Measurements from ENCODE around the gene ZNF365.

ZNF365 gene

GRCh38 chr10:62373995-62374861, at the start of gene ZNF365:
TSS of gene ZNF365 (plus strand) at chr10:62374369. CDS start at chr10:62376194, 1,825 bp downstream.
- DNase-seq (ENCODE audit: low spot score in 2 of 2) (peak; percentile 17 to 27), ATAC-seq (replicated peaks; ENCODE audit: extremely low read depth, poor library complexity, severe bottlenecking) (peak; percentile 72)
- peak within 1 kb of the TSS; percentile 22 for H3K27ac Mint-ChIP-seq (ENCODE audit: low read depth)
- peak within 1 kb of the TSS; percentile 81 for H3K4me3 Mint-ChIP-seq
- H3K4me1 Mint-ChIP-seq: peaks cover 19% of the 10 kb centered on the region
- H3K36me3 Mint-ChIP-seq (ENCODE audit: insufficient read depth): peaks cover 8% of the 10 kb centered on the region
- H3K9me3 Mint-ChIP-seq: no peaks in the 10 kb centered on the region
- H3K27me3 Mint-ChIP-seq: no peaks in the 10 kb centered on the region

DNA sequence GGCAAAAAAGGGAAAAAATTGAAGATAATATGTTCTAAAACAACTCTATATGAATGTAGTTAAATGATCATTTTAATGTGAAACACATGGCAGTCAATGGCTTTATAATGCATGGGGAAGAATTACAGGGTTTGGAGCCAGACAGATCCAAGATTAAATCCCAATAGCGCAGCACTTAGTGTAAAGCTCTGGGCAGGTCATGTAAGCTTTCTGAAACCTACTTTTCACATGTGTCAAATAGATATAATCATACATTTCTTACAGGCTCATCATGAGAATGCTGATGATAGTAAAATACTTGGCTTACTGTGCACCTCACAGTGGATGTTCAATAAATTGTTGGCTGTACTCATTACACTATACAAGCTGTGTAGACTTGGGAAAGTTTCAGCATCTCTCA, 48.0 kb upstream of the ZNF365 start:
- ATAC-seq (replicated peaks; ENCODE audit: extremely low read depth, poor library complexity, severe bottlenecking): no peak
- Mint-ChIP-seq H3K4me1 (no peaks in the 10 kb centered on the region), H3K4me3 (no peak overlapping the region)

DNA sequence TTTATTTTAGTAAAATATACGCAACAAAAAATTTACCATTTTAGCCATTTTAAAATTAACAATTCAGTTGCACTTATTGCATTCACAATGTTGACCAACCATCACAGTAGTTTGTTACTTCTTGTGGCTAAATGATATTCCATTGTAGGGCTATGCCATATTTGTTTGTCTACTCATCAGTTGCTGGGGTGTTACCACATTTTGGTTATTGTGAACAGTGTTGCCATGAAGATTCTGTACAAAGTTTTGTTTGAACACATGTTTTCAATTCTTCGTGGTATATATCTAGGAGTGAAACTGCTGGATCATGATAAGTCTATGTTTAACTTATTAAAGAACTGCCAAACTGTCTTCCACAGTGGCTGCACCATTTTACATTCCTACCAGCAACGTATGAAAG, 46.3 kb upstream of the ZNF365 start:
- H3K9me3 Mint-ChIP-seq: peaks cover 6% of the 10 kb centered on the region
- no peak overlapping the region for H3K27ac Mint-ChIP-seq (ENCODE audit: low read depth)
- ATAC-seq (replicated peaks; ENCODE audit: extremely low read depth, poor library complexity, severe bottlenecking) (no peak), DNase-seq (ENCODE audit: low spot score in 2 of 2) (no peak)
- H3K4me1 Mint-ChIP-seq: no peaks in the 10 kb centered on the region
- H3K36me3 Mint-ChIP-seq (ENCODE audit: insufficient read depth): no peaks in the 10 kb centered on the region
- H3K27me3 Mint-ChIP-seq: peaks cover 8% of the 10 kb centered on the region
- no peak overlapping the region for H3K4me3 Mint-ChIP-seq

More for the DNA sequence above, 48.0 kb upstream of the ZNF365 start:
- Mint-ChIP-seq H3K27ac (ENCODE audit: low read depth) (no peak overlapping the region), H3K9me3 (no peaks in the 10 kb centered on the region), H3K36me3 (ENCODE audit: insufficient read depth) (no peaks in the 10 kb centered on the region), H3K27me3 (peaks cover 13% of the 10 kb centered on the region)
- DNase-seq (ENCODE audit: low spot score in 2 of 2): no peak

DNA sequence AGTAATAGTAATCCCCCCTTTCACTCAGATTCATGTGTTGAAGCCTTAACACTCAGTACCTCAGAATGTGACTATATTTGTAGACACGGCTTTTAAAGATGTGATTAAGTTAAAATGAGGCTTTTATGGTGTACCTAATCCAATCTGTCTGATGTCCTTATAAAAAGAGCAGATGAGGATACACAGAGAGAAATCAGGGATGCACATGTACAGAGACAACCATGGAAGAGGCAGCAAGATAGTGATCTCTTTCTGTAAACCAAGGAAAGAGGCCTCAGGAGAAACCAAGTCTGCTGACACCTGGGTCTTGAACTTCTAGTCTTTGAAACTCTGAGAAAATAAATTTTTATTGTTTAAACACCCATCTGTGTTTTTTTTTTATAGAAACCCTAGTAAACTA, 44.0 kb upstream of the ZNF365 start:
- Mint-ChIP-seq H3K27ac (ENCODE audit: low read depth) (no peak overlapping the region), H3K27me3 (peaks cover 17% of the 10 kb centered on the region), H3K36me3 (ENCODE audit: insufficient read depth) (no peaks in the 10 kb centered on the region), H3K4me1 (peaks cover 1% of the 10 kb centered on the region), H3K9me3 (peaks cover 6% of the 10 kb centered on the region), H3K4me3 (no peak overlapping the region)
- ATAC-seq (replicated peaks; ENCODE audit: extremely low read depth, poor library complexity, severe bottlenecking) (no peak), DNase-seq (ENCODE audit: low spot score in 2 of 2) (no peak)

DNA sequence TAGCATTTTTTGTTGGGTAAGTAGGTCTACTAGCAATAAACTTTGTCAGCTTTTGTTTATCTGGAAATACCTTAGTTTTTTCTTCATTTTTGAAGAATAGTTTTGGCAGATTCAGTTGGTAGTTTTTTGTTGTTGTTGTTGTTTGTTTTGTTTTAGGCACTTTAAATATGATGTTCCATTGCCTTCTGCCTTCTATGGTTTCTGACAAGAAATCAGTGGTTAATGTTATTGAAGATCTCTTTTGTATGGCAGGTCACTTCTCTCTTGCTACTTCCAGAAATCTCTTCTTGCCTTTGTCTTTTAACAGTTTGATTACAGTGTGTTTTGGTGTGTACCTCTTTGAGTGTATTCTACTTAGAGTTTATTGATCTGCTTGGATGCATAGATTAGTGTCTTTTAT, 41.8 kb upstream of the ZNF365 start:
- H3K36me3 Mint-ChIP-seq (ENCODE audit: insufficient read depth): no peaks in the 10 kb centered on the region
- no peak for ATAC-seq (replicated peaks; ENCODE audit: extremely low read depth, poor library complexity, severe bottlenecking)

GRCh38 chr10:62333135-62333889, 40.9 kb upstream of the ZNF365 start:
- DNase-seq (ENCODE audit: low spot score in 2 of 2) (no peak), ATAC-seq (replicated peaks; ENCODE audit: extremely low read depth, poor library complexity, severe bottlenecking) (no peak)
- H3K9me3 Mint-ChIP-seq: peaks cover 6% of the 10 kb centered on the region
- H3K27me3 Mint-ChIP-seq: peaks cover 17% of the 10 kb centered on the region
- no peaks in the 10 kb centered on the region for H3K36me3 Mint-ChIP-seq (ENCODE audit: insufficient read depth)
- no peak overlapping the region for H3K4me3 Mint-ChIP-seq
- no peak overlapping the region for H3K27ac Mint-ChIP-seq (ENCODE audit: low read depth)
- H3K4me1 Mint-ChIP-seq: peaks cover 5% of the 10 kb centered on the region

More for the DNA sequence above, 41.8 kb upstream of the ZNF365 start:
- Mint-ChIP-seq H3K4me1 (peaks cover 5% of the 10 kb centered on the region), H3K4me3 (no peak overlapping the region), H3K27me3 (peaks cover 17% of the 10 kb centered on the region), H3K27ac (ENCODE audit: low read depth) (no peak overlapping the region), H3K9me3 (peaks cover 6% of the 10 kb centered on the region)
- no peak for DNase-seq (ENCODE audit: low spot score in 2 of 2)

DNA sequence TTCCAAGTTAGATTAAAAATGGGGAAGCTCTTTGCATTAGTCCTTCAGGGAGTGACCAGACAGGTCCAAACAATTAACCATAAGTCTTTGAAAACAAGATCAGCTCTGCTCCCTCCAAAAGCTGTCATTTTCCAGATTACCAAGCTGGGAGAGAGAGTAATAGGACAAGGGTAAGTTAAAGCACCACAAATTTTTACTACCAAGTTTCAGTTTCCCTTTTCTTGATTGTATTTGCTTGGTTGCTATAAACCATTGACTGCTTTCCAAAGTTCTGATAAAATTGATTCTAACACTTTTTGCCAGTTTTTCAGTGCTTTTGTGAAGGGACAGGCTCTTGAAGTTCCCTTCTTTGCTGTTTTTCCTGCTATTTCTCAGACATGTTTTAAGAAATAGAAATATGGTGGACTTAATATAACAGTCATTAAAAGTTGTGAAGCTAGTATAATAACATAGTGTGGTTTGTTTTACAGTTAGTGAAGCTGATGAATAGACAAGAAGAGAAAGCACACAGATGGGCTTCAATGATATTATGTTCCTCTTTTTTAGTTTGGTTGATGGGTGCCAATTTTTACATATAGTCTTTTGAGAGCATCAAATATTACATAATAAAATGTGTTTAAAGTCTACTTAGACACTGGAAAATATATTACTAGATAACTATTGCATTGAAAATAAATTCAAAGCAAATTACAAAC, 40.0 kb upstream of the ZNF365 start:
- no peak overlapping the region for H3K4me3 Mint-ChIP-seq

DNA sequence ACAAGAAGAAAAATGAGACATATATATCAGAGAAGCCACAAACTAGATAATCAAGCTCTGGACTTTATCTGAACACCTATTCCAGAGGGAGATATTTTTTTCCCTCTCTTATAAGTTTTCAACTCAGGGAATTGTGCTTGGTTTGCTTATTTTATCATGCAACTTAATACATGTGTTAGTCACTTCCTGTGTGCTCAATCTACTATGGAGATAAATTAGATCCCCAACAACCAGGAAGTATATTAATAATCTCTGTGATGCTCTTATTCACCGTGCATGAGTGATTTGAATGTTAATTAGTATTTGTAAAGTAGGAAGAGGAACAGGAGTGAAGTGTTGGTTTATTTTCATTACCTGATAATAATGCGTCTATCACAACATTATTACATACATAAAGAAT, 38.8 kb upstream of the ZNF365 start:
- peaks cover 17% of the 10 kb centered on the region for H3K27me3 Mint-ChIP-seq
- peaks cover 9% of the 10 kb centered on the region for H3K9me3 Mint-ChIP-seq
- no peak for DNase-seq (ENCODE audit: low spot score in 2 of 2)
- peaks cover 5% of the 10 kb centered on the region for H3K4me1 Mint-ChIP-seq
- no peaks in the 10 kb centered on the region for H3K36me3 Mint-ChIP-seq (ENCODE audit: insufficient read depth)
- H3K4me3 Mint-ChIP-seq: no peak overlapping the region
- ATAC-seq (replicated peaks; ENCODE audit: extremely low read depth, poor library complexity, severe bottlenecking): no peak
- no peak overlapping the region for H3K27ac Mint-ChIP-seq (ENCODE audit: low read depth)

More for the DNA sequence above, 40.0 kb upstream of the ZNF365 start:
- peaks cover 6% of the 10 kb centered on the region for H3K9me3 Mint-ChIP-seq
- DNase-seq (ENCODE audit: low spot score in 2 of 2) (no peak), ATAC-seq (replicated peaks; ENCODE audit: extremely low read depth, poor library complexity, severe bottlenecking) (no peak)
- H3K27me3 Mint-ChIP-seq: peaks cover 17% of the 10 kb centered on the region
- no peaks in the 10 kb centered on the region for H3K36me3 Mint-ChIP-seq (ENCODE audit: insufficient read depth)
- H3K4me1 Mint-ChIP-seq: peaks cover 5% of the 10 kb centered on the region
- no peak overlapping the region for H3K27ac Mint-ChIP-seq (ENCODE audit: low read depth)

DNA sequence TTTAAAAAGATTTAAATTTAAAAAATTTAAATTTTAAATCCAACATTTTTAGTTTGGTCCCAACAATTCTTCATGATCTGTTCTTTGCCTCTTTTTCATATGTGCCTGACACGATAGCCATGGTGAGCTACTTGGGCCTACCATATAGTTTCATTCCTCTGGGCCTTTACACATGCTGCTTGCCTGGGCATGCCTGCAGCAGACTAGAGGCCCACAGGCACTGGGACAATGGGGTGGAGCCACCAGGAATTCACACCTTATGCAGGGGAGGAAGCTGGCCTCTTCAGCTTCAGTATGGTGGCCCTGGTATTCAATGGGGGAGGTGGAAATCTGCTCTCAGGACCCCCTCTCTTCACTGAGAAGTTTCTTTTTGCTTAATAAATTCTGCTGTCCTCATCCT, 37.8 kb upstream of the ZNF365 start:
- DNase-seq (ENCODE audit: low spot score in 2 of 2) (no peak), ATAC-seq (replicated peaks; ENCODE audit: extremely low read depth, poor library complexity, severe bottlenecking) (no peak)
- H3K4me1 Mint-ChIP-seq: peaks cover 5% of the 10 kb centered on the region
- no peaks in the 10 kb centered on the region for H3K36me3 Mint-ChIP-seq (ENCODE audit: insufficient read depth)
- H3K27ac Mint-ChIP-seq (ENCODE audit: low read depth): no peak overlapping the region
- peaks cover 17% of the 10 kb centered on the region for H3K27me3 Mint-ChIP-seq
- peaks cover 12% of the 10 kb centered on the region for H3K9me3 Mint-ChIP-seq
- H3K4me3 Mint-ChIP-seq: no peak overlapping the region

DNA sequence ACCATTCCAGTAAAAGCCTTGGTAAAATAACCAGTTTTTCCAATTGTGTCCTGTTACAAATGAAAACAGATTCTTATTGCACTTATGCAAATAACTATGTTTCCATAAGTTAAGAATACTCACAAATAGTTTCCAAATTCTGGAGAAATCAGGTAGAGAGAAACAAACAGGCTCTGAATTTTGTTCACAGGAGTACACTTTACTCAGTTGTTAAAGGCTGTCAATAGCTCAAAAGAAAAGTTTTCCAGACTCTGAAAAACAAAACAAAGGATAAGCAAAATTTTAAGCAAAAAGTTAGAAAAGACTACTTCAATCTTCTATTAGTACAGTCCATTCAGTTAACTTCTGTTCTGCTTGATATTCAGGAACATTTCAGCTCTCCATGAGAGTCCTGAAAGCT, 32.8 kb upstream of the ZNF365 start:
- peaks cover 18% of the 10 kb centered on the region for H3K9me3 Mint-ChIP-seq
- no peak for DNase-seq (ENCODE audit: low spot score in 2 of 2)
- peaks cover 9% of the 10 kb centered on the region for H3K27me3 Mint-ChIP-seq
- no peak overlapping the region for H3K4me3 Mint-ChIP-seq
- no peak for ATAC-seq (replicated peaks; ENCODE audit: extremely low read depth, poor library complexity, severe bottlenecking)
- H3K36me3 Mint-ChIP-seq (ENCODE audit: insufficient read depth): no peaks in the 10 kb centered on the region
- no peaks in the 10 kb centered on the region for H3K4me1 Mint-ChIP-seq
- no peak overlapping the region for H3K27ac Mint-ChIP-seq (ENCODE audit: low read depth)

DNA sequence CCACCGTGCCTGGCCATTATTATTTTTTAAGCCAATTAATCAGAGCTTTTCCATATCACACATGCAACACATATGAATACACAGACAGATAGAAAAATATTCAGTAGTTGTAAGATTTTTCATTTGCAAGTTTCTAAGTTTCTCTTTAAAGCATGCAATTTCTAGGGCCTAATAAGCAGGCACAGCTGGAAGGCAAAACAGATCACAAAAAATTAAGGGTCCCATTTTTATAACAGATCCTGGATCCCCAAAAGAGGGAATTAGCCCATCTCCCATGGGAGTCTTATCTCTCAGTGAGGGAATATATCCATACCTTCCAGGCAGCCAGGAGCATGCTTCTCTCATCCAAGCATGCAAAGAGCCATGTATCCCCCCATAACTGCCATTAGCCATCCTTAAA, 31.2 kb upstream of the ZNF365 start:
- Mint-ChIP-seq H3K27me3 (peaks cover 9% of the 10 kb centered on the region), H3K4me1 (no peaks in the 10 kb centered on the region), H3K27ac (ENCODE audit: low read depth) (no peak overlapping the region), H3K36me3 (ENCODE audit: insufficient read depth) (no peaks in the 10 kb centered on the region), H3K4me3 (no peak overlapping the region), H3K9me3 (peaks cover 30% of the 10 kb centered on the region)
- ATAC-seq (replicated peaks; ENCODE audit: extremely low read depth, poor library complexity, severe bottlenecking) (no peak), DNase-seq (ENCODE audit: low spot score in 2 of 2) (no peak)

- peaks cover 9% of the 10 kb centered on the region for H3K27me3 Mint-ChIP-seq
- no peaks in the 10 kb centered on the region for H3K36me3 Mint-ChIP-seq (ENCODE audit: insufficient read depth)
- DNase-seq (ENCODE audit: low spot score in 2 of 2): no peak
- H3K4me1 Mint-ChIP-seq: no peaks in the 10 kb centered on the region
- H3K9me3 Mint-ChIP-seq: peaks cover 43% of the 10 kb centered on the region
- H3K27ac Mint-ChIP-seq (ENCODE audit: low read depth): no peak overlapping the region
- H3K4me3 Mint-ChIP-seq: no peak overlapping the region
- no peak for ATAC-seq (replicated peaks; ENCODE audit: extremely low read depth, poor library complexity, severe bottlenecking)
Observed at GRCh38 chr10:62348029-62348428, 26.1 kb upstream of the ZNF365 start.

Data from central memory CD8-positive, alpha-beta T cell (primary cell).